ENCODE results near the gene ABHD4. TPM values are rescaled to one million over a fixed set of nuclear protein-coding genes. Genes with fewer than 3 reads are reported as not detected.
"Not testable (repeated sequence)": the region's sequence is repeated elsewhere in the genome, so short reads cannot be mapped to it uniquely, and the experiment has no call there.

ABHD4 gene
- total RNA-seq, 1 experiment from 2014 or later: 34.2 TPM

DNA sequence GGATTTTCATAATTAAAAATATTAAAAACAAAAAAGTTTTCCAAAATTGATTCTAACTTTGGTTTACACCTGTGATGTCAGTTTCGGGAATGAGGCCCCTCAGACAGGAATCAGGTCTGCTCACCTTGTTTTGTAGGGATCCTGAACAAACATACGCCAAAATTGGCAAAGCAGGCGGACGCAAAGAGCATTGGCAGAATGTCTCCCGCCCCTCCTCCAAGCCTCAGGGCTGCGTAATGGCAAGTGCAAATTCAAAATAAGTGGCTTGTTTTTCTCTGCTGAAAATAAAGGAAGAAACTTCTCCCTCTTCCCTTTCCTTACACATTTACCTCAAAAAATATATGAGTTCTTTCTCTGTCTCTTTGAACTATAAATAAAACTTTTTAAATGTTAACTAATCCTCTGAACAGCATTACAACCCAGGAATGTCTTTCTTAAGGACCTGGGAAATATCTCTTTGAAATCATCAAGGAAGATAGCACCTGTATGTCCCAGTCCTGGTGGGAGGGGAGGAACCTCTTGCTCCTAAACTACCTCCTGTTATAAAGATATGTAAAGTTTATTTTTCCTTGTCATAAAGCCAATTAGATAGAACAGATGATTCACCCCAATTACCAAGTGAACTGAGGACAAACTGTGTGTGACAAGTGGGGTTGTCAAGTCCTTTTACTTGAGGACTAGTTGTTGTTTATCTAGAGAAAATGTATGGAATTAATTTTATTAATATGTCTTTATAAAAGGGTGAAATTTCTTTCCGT is 29.6 kb downstream of the ABHD4 start:
- DNase-seq (ENCODE audit: low spot score): no peak

DNA sequence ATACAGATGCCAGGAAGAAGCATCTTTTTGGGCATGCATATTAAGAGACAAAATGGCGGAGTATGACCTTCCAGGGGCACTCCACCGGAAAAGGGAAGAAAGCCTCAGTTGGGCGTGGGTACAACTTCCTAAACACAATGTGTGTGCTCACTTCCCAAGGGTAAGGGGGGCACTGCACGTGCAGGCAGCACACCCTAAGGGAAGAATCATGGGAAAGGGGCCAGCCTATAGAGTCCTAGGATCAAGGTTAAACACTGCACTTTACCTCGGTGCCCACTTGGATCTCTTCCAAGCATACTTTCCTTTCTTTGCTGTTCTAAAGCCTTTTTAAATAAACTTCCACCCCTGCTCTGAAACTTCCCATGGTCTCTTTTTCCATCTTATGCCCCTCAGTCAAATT is 31.3 kb downstream of the ABHD4 start:
- no peak for DNase-seq (ENCODE audit: low spot score)

GRCh38 chr14:22630066-22630465 is 32.0 kb downstream of the ABHD4 start:
- DNase-seq (ENCODE audit: low spot score): no peak

GRCh38 chr14:22630486-22630885 is 32.4 kb downstream of the ABHD4 start:
- peak; percentile 34 for DNase-seq (ENCODE audit: low spot score)

- no peak for DNase-seq (ENCODE audit: low spot score)
Measured at GRCh38 chr14:22634233-22634900, 36.3 kb downstream of the ABHD4 start.

DNA sequence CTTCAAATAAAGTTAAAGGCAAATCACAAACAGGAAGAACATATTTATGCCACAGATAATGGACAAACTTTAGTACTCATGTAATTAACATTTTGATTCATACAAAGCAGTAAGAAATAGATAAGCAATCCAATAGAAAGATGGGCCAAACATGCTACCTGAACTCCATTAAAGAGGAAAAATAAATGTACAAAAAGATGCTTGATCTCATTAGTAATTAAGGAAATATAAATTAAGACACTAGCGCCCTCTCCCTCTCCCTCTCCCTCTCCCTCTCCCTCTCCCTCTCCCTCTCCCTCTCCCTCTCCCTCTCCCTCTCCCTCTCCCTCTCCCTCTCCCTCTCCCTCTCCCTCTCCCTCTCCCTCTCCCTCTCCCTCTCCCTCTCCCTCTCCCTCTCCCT is 37.9 kb downstream of the ABHD4 start:
- not testable (repeated sequence) for DNase-seq (ENCODE audit: low spot score)

- no peak for DNase-seq (ENCODE audit: low spot score)
Measured at GRCh38 chr14:22640192-22640591, 42.1 kb downstream of the ABHD4 start.

DNA sequence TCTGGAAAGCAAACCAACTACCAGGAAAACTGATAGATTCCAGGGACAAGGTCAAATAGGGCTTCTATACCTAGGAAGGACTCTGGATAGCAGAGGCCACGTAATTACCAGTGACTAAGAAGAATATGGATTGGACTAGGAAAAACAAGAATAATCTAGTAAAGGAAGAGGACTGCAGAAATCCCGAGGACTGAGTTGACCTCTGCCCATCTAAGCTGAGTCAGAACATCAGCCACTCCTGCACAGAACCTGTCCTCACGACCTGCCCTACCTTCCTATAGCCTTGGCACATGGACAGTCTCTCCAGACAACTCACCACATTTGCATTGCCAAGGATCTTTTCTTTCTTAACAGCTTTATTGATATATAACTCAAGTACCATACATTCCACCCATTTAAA is 43.7 kb downstream of the ABHD4 start:
- DNase-seq (ENCODE audit: low spot score): no peak

DNA sequence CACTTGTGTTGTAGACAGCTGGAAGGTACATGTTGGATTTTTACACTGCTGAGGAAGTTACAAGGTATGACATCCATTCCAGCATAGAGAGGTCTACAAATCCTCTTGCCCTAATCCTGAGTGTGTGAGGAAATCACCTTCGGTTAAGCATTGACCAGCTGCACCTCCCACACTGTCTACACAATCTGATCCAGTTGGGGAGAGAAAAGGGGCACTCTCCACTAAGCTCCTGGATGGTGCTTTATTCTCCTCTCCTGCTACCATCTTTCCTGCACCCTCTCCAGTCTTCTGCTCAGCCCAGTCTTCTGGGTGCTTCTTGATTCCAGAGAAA is 46.2 kb downstream of the ABHD4 start, which contains the start of gene OR6J1:
OR6J1 (minus strand) TSS at position 48 of the 331 bp plus-strand sequence. CDS start 9,541 bp downstream, outside the sequence.
- DNase-seq (ENCODE audit: low spot score): no peak

DNA sequence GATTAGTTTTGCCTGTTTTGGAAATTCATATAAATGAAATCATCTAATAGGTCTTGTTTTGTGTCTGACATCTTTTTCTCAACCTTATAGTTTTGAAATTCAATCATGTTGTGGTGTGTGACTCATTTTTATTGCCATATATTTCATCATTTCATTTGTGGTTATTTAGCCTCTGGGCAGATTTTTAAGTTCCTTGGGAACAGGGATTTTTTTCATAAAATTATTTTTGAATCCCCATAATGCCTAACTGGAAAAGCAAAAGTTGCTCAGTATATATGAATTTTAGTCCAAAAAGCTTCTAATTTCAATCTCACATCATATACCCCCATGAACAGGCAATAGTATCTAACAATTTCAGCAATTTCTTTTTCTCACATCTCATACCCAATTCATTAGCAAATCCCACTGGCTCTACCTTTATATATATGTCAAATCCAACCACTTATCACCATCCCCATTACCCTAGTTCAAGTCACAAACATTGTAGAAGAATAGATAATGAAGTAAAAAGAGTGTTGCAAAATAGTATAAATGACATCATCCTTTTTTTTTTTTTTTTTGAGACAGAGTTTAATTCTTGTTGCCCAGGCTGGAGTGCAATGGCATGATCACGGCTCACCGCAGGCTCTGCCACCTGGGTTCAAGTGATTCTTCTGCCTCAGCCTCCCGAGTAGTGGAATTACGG is 48.6 kb downstream of the ABHD4 start:
- DNase-seq (ENCODE audit: low spot score): peak; percentile 47

DNA sequence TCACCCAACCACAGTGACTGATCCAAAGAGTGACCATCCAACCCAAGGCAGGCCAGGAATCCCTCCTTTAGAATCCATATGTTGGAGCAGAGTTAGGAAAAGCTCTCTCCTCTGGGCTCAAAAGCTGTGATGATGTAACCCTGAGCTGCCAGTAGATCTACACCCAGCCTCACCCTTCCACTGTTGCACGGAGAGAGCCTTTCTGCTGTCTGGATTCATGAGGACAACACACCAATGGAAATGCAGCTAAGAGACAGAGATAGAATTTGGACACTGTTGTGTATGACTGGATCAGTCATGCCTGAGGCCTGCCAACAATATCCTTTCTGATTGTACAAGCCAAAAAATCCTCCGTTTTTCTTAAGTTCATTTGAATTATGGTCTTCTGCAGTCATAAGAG is 50.4 kb downstream of the ABHD4 start:
- DNase-seq (ENCODE audit: low spot score): no peak

DNA sequence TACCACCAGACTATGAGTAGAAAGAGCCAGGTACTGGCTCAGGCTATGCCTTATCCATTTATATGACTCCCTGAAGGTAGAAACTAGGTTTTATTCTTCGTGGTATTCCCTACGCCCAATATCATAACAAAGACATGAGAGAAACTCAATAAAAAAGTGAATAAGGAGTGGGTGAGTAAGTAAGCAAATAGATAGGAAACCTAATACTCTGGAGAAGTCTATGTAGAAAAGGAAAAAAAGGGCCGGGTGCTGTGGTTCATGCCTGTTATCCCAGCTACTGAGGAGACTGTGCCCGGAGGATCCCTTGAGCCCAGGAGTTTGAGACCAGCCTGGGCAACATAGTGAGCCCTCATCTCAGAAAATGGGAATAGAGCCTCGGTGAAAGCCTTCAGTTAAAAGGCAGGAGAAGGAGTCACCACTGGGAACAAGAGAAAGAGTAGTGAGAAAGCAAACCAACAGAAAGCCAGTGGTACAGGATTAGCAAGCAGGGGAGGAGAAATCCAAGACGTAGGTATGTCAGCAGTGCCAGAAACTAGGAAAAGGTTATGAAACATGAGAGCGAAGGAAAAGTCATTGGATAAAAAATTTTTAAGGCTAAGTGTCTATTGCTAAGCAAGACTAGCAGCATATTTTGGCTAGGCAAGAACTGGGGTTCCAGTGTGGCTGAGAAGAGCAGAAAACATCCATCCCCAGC is 52.1 kb downstream of the ABHD4 start:
- DNase-seq (ENCODE audit: low spot score): no peak

DNA sequence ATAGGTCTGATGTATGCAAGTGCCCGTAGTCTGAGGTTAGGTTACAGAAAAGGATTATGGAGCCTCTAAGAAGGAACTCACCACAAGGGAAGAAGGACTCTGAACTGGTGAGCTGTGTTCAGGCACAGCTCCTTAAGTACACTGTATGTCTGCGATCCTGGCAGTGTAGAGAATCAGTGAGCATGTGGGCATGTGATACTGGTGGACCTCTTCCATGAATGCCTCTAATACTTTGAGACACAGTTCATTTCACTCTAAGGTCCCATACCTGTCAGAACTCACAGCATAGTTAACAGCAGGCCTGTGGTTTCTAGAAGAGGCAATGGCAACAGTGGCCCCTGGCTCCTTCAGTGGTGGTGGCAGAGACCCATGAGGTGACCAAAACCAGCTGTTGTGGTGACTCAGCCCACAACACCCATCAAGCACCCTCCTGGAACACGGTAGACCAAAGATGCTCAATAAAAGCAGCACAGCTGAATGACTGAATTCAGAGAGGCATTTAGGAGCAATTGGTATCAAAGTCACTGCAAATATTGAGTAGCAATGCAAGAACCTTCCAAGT is 52.9 kb downstream of the ABHD4 start:
- DNase-seq (ENCODE audit: low spot score): peak; percentile 34

- DNase-seq (ENCODE audit: low spot score): no peak
Measured at GRCh38 chr14:22651586-22651985, 53.5 kb downstream of the ABHD4 start.

GRCh38 chr14:22653012-22653621 is 55.0 kb downstream of the ABHD4 start:
- peak; percentile 72 for DNase-seq (ENCODE audit: low spot score)

- DNase-seq (ENCODE audit: low spot score): no peak
Measured at GRCh38 chr14:22656226-22656625, 58.1 kb downstream of the ABHD4 start.

GRCh38 chr14:22656945-22657731 is 59.0 kb downstream of the ABHD4 start:
- DNase-seq (ENCODE audit: low spot score): no peak

- DNase-seq (ENCODE audit: low spot score): peak; percentile 25
Measured at GRCh38 chr14:22657861-22658260, 59.8 kb downstream of the ABHD4 start.

DNA sequence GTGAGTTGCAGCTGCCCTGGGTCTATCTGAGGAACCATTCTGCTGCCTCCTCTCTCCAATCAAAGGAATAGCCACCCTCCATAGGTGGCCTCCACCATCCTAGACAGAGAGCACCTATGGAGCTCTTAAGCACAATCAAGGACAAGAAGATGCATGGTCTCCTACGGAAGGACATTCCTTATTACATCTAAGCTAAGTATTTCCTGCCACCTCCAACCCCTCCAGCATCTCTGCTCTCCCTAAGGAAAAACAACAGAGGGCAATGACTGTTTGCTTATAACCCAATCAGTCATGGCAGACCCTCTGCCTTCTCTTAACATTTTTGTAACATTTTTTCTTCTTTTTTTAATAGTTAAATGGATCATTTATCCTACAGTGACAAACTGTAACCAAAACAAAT is 60.8 kb downstream of the ABHD4 start:
- no peak for DNase-seq (ENCODE audit: low spot score)

DNA sequence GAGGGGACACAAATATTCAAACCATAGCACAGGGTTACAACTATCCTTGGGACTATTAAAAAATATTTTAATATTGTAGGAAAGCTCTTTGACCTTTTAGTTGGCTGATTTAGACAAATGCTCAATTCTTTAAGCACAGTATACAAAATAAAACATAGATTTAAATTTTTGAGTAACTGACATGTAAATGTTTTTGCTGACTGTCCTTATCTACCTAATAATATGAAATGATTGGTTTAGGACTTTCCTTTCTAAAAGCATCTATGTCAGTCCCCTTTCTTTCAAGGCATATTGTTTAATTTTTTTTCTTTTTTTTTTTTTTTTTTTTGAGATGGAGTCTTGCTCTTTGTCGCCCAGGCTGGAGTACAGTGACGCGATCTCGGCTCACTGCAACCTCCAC is 62.6 kb downstream of the ABHD4 start:
- no peak for DNase-seq (ENCODE audit: low spot score)

Data from H4 (cell line).